HG03460 (cell line): ENCODE data around the gene TMBIM6.
"Not testable (repeated sequence)": the region's sequence is repeated elsewhere in the genome, so short reads cannot be mapped to it uniquely, and the experiment has no call there.

Experiments
- ATAC-seq: cut with Tn5 transposase; IDR thresholded peaks from one replicate; pipeline ENCODE4 v1.9.1; 2021; ENCODE audit not compliant: unreplicated experiment

The TMBIM6 gene

GRCh38 chr12:49776413-49776812, 35.1 kb downstream of the TMBIM6 start:
- no peak for ATAC-seq

DNA sequence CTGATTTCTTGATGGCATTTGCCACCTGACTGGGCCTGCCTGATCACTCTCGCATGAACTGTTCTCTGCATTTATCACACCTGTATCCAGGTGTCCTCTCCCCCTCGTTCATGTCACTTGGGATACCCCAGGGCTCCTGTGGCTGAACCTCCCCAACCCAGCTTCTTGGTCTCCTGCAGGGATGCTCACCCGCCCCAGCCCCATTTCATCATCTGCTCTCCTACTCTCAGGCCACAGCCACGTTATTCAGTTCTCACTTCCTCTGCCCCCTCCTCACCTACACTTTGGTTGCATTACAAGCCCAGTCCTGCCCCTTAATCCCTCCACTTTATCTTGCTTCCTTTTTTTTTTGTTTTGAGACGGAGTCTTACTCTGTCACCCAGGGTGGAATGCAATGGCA, 35.5 kb downstream of the TMBIM6 start:
- no peak for ATAC-seq

GRCh38 chr12:49777341-49777740, 36.0 kb downstream of the TMBIM6 start:
- no peak for ATAC-seq

DNA sequence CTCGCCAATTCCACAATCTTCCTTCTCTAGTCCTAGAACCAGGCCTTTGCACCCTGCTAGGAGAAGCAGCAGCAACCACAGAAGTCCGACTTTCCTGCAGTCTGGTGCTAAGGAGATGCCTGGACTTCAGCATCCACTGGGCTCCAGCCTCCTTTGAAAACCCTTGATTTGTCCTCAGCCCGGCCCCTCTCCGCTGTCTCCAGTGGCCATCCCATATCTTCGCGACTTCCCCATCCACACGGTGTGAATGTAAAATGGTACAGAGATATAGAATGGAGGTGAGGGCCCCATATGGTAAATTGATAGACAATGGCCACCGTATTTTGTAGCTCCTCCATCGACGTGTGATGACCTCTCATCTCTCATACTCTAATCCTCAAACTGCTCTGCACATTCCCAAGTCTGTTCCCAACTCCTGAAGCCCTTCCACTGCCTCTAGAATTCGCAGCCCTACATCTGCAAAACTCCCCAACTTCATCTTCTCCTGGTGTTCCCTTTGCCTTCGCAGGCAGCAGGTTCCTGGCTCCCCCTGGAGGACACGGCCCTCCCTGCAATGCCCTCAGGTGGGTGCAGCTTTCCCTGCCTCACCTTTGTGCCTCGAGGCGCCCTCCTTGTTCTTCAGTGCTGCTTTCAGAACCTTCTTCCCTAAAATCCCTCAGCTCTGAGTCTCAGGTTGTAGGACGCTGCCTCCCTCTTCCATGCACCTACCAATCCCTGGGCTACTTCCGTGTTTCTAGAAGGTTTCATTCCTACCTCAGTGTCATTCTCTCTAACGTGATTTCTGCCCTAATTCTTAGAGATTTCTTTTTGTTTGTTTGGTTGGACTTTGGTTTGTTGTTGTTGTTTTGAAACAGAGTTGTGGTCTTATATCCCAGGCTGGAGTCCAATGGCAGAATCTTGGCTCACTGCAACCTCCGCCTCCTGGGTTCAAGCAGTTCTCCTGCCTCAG, 36.7 kb downstream of the TMBIM6 start:
- no peak for ATAC-seq

GRCh38 chr12:49779581-49779980, 38.2 kb downstream of the TMBIM6 start:
- no peak for ATAC-seq

DNA sequence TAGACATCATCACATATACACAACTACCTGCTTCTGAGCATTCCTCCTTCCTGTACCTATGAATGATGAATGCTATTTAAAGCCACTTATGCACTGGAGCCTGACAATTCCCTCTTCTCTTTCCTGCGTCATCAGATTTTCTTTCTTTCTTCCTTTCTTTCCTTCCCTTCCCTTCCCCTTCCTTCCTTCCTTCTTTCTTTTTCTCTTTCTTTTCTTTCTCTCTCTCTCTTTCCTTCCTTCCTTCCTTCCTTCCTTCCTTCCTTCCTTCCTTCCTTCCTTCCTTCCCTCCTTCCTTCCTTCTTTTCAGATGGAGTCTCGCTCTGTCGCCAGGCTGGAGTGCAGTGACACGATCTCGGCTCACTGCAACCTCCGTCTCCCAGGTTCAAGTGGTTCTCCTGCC, 39.6 kb downstream of the TMBIM6 start:
- ATAC-seq, result not testable (repeated sequence)

GRCh38 chr12:49783917-49784676, 42.7 kb downstream of the TMBIM6 start:
- no peak for ATAC-seq

DNA sequence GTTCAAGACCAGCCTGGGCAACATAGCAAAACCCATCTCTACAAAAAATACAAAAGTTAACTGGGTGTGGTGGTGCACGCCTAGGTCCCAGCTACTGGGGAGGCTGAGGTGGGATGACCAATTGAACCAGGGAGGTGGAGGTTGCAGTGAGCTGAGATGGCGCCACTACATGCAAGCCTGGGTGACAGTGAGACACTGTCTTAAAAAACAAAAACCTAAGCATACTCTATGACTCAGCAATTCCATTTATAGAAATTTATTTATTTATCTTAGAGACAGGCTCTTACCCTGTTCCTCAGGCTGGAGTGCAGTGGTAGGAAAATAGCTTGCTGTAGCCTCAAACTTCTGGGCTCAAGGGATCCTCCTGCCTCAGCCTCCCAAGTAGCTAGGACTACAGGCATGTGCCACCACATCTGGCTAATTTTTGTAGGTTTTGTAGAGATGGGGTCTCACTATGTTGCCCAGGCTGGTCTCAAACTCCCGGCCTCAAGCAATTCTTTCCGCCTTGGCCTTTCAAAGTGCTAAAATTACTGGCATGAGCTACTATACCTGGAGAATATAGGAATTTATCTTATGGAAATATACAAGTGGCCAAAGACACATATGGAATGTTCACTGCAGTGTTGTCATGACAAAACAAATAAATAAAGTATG, 43.5 kb downstream of the TMBIM6 start:
- ATAC-seq, result no peak

GRCh38 chr12:49787672-49788071, 46.3 kb downstream of the TMBIM6 start:
- no peak for ATAC-seq

DNA sequence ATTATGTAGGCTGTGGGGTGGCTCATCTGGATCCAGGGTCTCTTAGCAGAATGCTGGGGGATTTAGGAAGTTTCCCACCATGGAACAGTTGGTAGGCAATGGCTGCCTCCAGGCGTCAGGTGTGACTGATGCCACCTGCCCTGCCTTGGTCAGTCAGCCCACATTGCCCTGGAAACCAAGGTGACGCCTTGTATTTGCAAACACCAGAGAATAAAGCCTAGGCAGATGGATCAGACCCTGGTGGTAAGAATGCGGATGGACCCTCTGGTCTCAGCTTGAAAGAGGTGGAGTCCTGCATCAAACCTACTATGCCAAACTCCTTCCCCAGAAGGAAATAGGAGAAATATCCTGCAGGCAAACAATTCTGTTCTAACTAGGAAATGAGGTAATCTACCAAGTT, 48.6 kb downstream of the TMBIM6 start:
- ATAC-seq, result no peak

DNA sequence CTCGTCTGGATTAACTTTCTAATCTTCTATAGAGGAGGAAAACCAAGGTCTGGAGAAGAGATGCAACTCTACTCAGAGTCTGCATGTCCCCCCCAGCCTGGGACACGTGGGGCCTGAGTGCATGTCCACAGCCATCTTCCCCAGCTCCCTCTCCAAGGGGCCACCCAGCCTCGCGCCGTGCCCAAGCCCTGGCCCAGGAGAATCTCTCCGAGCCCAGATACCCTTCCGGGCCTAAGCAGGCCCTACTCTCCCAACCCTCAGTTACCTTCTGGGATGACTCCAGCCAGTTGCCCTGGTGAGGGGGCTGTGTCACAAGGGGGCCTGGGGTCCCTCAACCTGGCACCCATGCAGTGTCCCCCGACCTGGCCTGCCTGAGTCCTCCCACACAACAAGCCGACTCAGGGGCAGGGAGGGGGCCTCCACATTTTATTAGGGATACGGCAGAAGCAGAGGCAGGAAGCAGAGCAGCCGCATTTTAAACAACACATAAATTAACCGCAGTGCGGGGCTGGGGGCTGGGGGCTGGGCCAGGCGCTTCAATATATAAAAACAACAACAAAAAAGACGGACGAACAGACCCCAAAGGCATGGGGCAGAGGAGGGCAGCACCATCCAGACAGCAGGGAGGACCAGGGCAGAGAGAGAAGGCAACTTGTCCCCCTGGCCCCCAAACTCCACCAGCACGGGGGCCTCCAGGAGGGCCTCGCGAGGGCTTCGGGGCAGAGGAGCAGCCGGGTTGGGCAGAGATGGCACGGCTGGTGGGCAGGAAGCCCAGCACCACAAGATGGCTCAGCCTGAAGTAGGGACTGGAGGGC, 49.6 kb downstream of the TMBIM6 start:
- no peak for ATAC-seq

DNA sequence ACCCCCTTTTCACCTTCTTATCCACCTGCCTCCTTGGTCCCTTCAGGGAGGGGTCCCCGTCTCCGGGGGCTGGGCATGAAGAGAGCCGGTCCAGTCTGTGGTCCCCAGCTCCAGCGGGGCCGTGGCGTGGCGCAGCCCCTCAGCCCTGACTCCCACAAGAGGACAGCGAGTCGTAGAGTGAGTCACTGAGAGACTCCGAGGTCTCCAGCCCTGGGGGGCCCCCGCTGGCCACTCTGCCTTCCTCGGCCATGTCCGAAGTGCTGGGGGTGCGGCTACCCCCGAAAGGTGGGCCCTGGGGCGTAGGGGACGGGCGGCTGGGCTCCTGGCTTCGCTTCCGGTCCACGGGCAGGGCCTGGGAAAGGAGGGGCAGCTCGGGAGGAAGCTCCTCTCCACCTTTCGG, 50.3 kb downstream of the TMBIM6 start:
- ATAC-seq, result no peak

GRCh38 chr12:49792181-49792970, 51.0 kb downstream of the TMBIM6 start:
- no peak for ATAC-seq

- ATAC-seq, result no peak
Measured at GRCh38 chr12:49792976-49793580, 51.7 kb downstream of the TMBIM6 start.

- no peak for ATAC-seq
Measured at GRCh38 chr12:49793620-49794019, 52.3 kb downstream of the TMBIM6 start.

- ATAC-seq, result no peak
Measured at GRCh38 chr12:49794021-49794420, 52.7 kb downstream of the TMBIM6 start.

- no peak for ATAC-seq
Measured at GRCh38 chr12:49794811-49795653, 53.7 kb downstream of the TMBIM6 start.

DNA sequence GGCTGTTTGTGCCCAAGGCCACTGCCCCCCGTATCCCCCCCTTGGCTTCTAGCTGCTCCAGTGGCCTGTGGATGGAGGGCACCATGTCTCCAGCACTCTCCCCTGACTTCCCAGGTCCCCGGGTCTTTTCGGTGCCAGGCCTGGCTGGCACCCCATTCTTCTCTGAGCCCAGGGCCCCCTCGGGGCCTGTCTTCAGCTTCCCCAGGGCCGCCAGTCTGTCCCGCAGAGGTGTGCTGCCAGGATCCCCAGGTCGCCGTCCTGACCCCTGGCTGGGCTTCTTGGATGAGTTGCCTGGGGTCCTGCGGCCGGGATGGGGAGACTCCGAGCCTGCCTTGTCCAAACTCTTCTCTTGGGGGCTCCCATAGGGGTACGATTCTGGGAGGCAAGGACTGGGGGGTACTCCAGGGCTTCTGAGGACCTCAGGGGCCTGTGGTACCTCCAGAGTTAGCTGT, 54.3 kb downstream of the TMBIM6 start:
- ATAC-seq, result no peak

GRCh38 chr12:49796155-49796554, 54.8 kb downstream of the TMBIM6 start:
- ATAC-seq, result no peak
